ENCODE data around the gene OR1A2.
"Not testable (repeated sequence)": the region's sequence is repeated elsewhere in the genome, so short reads cannot be mapped to it uniquely, and the experiment has no call there.

The OR1A2 gene, protein sequence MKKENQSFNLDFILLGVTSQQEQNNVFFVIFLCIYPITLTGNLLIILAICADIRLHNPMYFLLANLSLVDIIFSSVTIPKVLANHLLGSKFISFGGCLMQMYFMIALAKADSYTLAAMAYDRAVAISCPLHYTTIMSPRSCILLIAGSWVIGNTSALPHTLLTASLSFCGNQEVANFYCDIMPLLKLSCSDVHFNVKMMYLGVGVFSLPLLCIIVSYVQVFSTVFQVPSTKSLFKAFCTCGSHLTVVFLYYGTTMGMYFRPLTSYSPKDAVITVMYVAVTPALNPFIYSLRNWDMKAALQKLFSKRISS

DNA sequence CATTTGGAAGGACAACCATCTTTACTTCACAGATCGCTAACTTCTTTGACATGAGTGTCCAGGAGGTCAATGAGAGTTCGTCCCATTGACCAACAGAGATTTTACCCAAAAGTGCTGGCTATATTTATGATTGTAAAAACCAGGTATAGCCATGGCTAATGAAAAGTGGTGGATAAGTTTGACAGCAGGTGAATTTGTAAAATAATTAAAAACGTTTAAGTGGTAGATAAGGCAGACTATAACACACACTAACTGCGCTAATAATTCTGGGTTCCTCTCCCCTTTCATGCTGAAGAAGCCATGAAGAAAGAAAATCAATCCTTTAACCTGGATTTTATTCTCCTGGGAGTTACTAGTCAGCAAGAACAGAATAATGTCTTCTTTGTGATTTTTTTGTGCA is at the start of gene OR1A2:
OR1A2 (plus strand) TSS at position 301 of the 400 bp plus-strand sequence; CDS start at position 301, 0 bp downstream.
- no peak for DNase-seq

DNA sequence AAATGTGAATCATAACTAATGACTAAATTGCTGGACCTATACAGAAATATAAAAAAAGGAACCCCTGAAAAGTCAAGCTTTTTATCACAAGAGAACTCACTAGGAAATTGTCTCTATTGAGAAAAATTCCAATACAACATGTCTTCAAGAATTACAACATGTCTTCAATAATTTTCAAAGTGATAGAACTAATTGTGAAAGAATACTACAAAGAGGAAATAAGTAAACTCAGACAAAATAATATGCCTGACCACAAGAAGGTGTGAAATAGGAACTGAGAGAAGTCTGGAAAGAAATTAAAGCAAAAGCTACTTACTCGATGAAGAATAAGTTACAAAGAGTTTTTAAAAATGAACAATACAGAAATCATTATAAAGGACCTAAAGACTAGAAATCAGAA is 40.1 kb upstream of the OR1A2 start:
- no peak for DNase-seq

DNA sequence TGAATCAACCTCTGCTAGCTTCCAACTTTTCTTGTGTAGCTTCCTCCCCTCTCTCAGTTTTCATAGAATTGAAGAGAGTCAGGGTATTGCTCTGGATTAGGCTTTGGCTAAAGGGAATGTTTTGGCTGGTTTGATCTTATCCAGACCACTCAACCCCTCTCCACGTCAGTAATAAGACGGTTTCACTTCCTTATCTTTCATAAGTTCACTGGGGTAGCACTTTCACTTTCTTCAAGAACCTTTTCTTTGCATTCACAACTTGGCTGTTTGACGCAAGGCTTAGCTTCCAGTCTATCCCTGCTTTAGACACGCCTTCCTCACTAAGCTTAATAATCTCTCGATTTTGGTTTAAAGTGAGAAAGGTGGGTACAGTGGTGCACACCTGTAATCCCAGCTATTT is 29.7 kb upstream of the OR1A2 start:
- no peak for DNase-seq

DNA sequence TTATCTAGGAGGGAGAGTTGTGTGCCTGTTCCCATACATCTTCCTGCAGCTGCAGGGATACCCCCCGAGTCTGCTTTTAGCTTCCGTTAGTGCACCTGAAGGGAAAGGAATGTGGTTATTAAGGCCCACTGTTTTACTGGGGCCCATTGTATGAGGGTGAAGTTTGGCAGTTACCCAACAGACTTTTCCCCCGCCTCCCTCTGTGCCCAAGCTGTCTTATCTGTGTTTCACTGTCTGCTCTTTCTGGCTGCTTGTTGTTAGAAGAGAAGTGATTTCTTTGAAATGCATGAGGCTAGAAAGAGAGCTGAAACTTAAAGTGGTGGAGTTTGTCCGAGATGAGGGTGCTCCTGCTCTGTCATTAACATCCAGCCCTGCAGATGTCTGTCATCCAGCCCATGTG is 7.4 kb upstream of the OR1A2 start:
- DNase-seq, result no peak

DNA sequence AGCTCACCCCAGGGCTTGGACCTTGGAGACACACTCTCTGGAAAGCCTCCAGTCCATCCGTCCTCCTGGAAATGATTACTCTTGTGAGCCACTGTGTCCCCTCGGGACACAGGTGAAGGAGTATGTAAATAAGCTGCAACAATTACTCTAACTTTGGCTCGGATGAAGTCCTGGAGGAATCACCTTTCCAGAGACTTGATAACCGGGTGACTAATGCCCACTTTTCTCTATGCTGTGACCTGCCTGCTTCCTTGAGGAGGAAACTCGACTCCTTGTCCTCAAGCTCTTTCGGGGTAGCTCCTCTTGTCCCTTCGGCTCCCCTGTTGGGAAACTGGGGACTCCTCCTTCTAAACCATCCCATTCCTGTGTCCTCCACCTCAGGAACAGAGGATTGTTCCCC is 10.0 kb downstream of the OR1A2 start, which contains the start of gene OR1A1:
OR1A1 (plus strand) TSS at position 301 of the 400 bp plus-strand sequence. CDS start 7,954 bp downstream, outside the sequence.
- no peak for DNase-seq

DNA sequence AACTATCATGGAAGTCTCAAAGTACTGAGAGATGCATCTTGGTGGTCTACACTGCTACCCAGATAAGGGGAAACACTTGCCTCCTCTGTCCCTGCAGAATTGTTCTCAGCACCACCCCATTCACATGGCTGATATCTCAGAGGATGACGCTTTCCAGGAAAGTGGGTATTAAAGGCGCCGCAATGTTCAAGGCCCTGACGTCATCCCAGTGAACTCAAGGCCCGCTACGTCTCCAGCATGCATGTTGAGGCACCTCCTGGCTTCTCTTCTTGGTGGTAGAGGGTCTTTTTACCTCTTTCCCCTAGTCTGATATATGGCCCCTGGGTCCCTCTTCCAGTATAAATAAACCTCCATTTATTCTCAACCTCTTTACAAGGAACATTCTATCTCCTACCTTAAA is 11.2 kb downstream of the OR1A2 start:
- DNase-seq, result no peak

DNA sequence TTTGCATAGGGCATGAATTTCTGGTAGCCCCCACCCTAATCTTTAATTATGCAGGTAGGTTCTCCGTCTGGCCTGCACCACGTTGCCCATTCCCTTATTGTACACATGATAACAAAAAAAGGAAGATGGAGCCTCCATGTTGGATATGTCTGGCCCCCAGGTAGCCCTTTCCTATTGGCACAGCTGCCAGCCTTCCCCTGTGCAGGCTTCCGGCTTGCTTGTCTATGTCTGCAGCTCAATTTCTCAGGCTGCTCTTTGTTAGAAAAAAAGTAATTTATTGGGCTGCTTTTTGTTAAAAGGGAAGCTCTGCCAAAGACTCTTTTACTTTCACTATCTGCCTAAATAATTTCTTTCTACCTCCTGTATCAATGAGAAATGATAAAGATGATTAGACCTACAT is 15.7 kb downstream of the OR1A2 start:
- DNase-seq, result no peak

DNA sequence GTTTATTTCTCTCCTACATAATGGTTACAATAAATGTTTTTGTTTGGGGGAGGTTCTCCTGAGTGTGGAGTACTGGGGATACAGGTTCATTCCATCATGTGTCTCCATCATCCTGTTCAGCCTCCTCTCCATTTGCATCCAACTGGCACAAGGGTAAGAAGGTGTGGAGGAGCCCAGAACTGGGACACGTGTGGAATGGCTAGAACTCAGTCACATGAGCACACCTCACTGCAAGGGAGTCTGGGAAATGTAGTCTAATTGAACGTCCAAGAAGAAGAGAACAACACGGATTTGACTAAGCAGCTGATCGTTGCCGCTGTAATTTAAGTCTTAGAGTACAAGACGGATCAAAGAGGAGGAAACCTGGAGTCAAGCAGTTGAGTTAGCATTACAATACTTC is 16.3 kb downstream of the OR1A2 start:
- DNase-seq, result no peak

DNA sequence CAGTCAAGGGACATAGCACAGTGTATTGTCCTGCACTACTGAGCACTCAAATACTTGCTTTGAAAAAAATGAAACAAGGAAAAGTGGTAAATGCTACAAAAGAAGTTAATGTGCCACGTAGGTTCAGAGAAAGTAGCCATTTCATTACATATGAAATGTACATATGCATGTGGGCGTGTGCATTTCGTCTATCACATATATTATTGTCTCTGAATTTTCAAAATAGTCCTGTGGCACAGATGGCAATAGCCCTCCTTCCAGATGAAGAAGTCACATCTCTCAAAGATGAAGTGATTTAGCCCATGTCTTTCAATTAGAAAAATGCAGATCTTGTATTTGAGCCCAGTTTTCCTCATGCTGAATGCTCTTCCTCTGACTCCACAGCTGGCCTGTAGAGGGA is 22.7 kb downstream of the OR1A2 start:
- DNase-seq, result not testable (repeated sequence)

DNA sequence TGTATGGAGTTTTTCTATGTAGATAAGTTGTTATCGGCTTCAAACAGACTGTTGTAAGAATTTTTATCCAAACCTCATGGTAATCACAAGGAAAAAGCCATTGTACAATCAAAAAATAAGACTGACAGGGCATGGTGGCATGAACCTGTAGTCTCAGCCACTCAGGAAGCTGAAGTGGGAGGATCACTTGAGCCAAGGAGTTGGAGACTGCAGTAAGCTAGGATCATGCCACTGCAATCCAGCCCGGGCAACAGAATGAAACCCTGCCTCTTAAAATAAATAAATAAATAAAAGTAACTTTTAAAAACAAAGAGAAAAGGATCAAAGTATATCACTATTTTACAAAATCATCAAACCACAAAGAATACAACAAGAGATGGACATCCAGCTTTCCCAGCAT is 24.5 kb downstream of the OR1A2 start:
- DNase-seq, result no peak

DNA sequence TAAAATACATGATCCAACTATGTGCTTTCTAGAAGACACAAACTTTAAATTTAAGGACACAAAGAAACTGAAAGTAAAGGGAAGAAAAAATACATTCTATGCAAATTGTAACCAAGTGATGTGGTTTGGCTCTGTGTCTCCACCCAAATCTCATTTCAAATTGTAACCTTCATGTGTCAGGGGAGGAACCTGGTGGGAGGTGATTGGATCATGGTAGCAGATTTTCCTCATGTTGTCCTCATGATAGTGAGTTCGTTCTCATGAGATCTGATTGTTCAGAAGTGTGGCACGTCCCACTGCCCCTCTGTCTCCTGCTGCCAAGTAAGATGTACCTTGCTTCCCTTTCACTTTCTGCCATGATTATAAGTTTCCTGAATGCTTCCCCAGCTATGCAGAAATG is 25.2 kb downstream of the OR1A2 start:
- DNase-seq, result no peak

DNA sequence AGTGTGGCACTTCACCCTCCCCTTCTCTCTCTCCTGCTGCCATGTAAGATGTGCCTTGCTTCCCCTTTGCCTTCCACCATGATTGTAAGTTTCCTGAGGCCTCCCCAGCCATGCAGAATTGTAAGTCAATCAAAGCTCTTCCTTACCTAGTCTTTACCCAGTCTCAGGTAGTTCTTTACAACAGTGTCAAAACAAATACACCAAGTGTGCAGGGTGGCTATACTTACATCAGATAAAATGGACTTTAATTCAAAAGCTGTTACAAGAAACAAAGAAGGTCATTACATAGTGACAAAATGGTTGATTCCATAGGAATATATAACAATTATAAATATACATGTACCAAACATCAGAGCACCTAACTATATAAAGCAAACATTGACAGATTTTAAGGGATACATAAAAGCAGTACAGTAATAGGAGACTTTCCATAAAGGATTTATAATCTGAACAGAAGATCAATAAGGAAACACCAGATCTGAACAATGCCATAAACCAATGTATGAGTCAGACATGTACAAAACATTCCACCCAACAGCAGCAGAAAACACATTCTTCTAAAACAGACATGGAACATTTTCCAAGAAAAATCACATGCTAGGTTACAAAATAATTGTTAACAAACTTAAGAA is 27.5 kb downstream of the OR1A2 start:
- not testable (repeated sequence) for DNase-seq

DNA sequence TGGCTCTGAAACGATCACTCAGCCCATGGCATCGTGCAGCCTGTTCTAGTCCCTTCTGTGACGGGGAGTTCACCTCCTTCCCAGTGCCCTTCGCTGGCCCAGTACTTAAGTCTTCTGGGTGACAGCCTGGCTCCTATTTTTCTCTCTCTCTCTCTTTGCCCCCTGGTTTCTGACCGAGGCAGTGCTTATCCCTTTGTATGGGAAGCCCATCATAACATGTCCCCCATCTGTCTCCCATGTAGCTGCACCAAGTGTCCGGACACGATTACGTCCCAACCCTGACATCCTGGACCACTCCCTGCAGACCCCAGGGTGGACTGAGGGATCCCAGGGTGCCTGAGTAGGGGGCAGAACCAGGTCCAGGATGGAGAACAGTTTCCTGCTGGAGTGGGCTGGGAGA is 35.0 kb downstream of the OR1A2 start:
- DNase-seq, result not testable (repeated sequence)

DNA sequence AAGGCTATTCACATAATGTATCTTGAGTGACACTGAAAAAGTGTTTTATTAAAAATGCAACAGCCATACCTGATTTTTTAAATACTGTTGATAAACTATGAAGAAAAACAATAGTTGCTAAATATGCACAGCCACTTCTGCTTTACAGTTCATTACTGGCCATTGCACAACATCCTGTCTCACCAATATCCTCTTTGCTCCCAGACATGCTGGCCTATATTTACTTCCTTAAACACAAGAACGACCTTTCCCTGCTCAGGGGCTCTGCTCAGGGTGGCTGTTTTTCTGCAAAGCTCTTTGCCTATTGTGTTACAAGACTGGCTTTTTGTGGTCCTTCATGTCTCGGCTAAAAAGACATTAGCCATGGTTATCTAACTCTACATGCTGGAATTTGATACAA is 41.4 kb downstream of the OR1A2 start:
- DNase-seq, result not testable (repeated sequence)

DNA sequence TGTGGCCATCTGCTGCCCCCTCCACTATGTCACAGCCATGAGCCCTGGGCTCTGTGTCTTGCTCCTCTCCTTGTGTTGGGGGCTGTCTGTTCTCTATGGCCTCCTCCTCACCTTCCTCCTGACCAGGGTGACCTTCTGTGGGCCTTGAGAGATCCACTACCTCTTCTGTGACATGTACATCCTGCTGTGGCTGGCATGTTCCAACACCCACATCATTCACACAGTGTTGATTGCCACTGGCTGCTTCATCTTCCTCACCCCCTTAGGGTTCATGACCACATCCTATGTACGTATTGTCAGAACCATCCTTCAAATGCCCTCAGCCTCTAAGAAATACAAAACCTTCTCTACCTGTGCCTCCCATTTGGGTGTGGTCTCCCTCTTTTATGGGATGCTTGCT is 43.7 kb downstream of the OR1A2 start:
- not testable (repeated sequence) for DNase-seq

DNA sequence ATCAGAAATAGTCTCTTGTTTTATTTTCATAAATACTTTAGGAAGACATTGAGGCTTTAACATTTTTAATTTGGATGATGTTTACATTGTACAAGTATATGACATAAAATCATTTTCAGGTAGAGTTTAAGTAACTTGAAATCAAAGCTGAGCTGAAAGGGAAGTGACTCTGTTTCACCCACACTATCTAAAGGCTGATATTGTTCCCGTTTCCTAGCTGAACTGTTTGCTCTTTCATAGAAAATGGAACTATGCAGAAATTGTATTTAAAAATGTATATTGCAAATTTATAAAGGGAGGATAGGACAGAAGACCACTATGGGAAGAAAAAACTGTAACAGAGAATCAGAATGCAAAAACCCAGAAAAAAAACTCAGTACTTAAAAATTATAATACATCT is 47.5 kb downstream of the OR1A2 start:
- not testable (repeated sequence) for DNase-seq
